Epithelial cell of proximal tubule (primary cell): Measurements from ENCODE around the gene SRRM2. TPM values are rescaled to one million over a fixed set of nuclear protein-coding genes. Genes with fewer than 3 reads are reported as not detected.

Experiments
- DNase-seq: peaks from one replicate; pipeline ENCODE4 v3.0.0-alpha.2; 2011; ENCODE audit warnings: low read depth
- H3K4me3 ChIP-seq: 2 replicates; pipeline ENCODE4 v1.5.1; 2011; ENCODE audit warnings: low read depth, mild to moderate bottlenecking, low read length
- total RNA-seq: library from RNA; depleted of rRNA; stranded (reverse); fragments of >200 nt; gene quantifications from 2 replicates; pipeline ENCODE4 v1.2.3, GENCODE V29; 2015
- TF ChIP-seq, protein P1 (sequence below): conservative IDR thresholded peaks from 2 replicates; pipeline ENCODE4 v1.5.1; 2012; ENCODE audit warnings: low read depth, mild to moderate bottlenecking, low read length

SRRM2 gene
- total RNA-seq, 1 donor from 2014 or later: 91.6 TPM

DNA sequence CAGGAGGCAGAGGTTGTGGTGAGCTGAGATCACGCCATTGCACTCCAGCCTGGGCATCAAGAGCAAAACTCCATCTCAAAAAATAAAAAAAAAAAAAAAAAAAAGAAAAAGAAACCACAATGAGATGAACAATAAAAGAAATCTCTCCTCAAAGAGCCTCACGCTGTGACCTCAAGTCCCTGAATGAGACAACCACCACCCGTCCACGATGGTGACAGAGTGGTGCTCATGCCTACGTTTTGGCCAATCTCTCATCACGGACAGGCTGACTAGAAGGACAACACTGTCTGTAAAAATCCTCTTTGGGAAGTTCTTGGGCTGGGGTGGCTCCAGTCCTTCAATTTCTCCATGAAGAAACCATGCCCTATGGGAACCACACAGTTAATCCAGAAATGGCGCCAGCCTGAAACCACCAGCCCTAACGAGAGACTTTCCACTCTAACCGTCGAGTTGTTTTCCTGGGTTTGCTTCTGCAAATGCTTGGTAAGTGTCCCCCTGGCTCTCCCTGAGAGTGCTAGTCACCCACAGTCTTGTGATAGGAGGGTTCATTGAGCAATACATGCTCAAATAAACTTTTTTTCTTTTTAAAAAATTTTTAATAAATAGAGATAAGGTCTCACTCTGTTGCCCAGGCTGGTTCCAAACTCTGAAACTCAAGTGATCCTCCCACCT is 17.5 kb upstream of the SRRM2 start:
- no peak for DNase-seq
- H3K4me3 ChIP-seq: no peak overlapping the region
- TF ChIP-seq, protein P1, sequence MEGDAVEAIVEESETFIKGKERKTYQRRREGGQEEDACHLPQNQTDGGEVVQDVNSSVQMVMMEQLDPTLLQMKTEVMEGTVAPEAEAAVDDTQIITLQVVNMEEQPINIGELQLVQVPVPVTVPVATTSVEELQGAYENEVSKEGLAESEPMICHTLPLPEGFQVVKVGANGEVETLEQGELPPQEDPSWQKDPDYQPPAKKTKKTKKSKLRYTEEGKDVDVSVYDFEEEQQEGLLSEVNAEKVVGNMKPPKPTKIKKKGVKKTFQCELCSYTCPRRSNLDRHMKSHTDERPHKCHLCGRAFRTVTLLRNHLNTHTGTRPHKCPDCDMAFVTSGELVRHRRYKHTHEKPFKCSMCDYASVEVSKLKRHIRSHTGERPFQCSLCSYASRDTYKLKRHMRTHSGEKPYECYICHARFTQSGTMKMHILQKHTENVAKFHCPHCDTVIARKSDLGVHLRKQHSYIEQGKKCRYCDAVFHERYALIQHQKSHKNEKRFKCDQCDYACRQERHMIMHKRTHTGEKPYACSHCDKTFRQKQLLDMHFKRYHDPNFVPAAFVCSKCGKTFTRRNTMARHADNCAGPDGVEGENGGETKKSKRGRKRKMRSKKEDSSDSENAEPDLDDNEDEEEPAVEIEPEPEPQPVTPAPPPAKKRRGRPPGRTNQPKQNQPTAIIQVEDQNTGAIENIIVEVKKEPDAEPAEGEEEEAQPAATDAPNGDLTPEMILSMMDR: no peak

DNA sequence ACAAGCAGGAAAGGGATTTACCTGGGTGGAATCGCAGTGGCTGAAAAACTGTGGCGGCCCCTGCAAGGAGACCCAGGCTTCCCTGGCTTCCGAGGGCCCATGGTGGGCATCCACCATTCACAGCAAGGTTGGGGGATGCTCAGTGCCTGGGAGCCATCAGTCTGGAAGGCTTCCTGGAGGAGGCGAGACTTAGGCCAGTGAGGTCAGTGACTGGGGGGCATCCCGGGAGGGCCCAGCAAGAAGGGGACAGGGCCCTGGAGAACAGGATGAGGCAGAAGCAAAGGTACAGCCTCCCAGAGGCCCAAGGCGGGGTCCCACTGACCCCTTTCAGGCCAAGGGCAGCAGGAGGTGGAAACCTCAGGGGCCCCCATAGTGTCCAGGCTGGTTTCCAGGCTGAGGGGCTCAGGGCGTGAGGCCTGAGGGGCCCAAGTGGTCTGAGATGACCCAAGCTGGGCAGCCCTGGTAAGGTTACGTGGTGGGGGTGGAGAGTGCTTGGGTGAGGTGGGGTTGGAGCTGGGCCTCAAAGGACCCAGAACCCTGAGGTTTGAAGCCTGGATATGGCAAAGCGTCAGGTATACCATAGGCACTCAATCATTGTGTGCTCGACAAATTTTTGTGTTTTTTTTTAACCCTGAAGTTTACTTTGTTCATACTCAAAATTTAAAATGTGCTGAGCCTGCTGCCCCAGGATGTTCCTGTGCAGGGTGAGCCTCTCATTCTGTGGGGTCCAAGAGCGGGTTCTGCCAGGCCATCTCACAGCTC is 15.8 kb upstream of the SRRM2 start:
- DNase-seq: no peak
- TF ChIP-seq, protein P1: no peak
- H3K4me3 ChIP-seq: no peak overlapping the region

GRCh38 chr16:2737238-2737605 is 15.2 kb upstream of the SRRM2 start:
- H3K4me3 ChIP-seq: no peak overlapping the region
- no peak for DNase-seq
- TF ChIP-seq, protein P1: no peak

DNA sequence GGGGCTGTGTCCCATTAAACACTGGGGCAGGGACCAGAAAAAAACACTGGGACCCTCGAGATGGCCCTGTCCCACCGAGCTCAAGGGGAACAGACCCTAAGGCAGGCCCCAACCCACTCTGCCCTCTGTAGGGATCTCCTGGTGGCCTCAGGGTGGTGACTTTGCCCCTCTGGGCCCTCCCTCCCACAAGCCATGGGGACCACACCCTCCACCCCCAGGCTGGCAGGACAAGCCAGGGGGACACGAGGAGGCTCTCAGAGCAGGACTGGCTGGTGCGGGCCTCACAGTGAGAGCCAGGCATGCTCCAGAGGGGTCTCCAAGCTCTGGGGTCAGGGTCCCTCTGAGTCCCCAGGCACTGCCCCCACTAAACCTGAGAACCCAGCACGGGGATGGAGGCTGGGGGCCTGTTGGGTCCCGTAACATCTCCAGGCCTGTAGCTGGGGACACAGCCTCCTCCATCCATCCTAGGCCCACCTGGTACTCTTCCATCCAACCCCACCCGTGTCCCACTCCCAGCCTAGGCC is 14.5 kb upstream of the SRRM2 start:
- DNase-seq: no peak
- H3K4me3 ChIP-seq: no peak overlapping the region
- TF ChIP-seq, protein P1: no peak

DNA sequence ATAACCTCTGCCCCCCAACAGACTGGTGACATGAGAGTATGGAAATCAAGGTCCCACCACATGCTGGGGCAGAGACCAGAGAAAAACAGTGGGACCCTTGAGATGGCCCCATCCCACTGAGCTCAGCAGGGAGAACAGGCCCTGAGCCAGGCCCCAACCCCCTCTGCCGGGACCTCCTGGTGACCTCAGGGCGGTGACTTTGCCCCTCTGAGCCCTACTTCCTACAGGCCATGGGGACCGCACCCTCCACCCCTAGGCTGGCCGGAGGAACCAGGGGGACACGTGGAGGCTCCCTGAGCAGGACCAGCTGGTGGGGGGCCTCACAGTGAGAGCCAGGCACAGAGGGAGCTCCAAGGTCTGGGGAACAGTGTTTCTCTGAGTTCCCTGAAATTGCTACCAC is 13.8 kb upstream of the SRRM2 start:
- no peak overlapping the region for H3K4me3 ChIP-seq
- no peak for DNase-seq
- TF ChIP-seq, protein P1: no peak

DNA sequence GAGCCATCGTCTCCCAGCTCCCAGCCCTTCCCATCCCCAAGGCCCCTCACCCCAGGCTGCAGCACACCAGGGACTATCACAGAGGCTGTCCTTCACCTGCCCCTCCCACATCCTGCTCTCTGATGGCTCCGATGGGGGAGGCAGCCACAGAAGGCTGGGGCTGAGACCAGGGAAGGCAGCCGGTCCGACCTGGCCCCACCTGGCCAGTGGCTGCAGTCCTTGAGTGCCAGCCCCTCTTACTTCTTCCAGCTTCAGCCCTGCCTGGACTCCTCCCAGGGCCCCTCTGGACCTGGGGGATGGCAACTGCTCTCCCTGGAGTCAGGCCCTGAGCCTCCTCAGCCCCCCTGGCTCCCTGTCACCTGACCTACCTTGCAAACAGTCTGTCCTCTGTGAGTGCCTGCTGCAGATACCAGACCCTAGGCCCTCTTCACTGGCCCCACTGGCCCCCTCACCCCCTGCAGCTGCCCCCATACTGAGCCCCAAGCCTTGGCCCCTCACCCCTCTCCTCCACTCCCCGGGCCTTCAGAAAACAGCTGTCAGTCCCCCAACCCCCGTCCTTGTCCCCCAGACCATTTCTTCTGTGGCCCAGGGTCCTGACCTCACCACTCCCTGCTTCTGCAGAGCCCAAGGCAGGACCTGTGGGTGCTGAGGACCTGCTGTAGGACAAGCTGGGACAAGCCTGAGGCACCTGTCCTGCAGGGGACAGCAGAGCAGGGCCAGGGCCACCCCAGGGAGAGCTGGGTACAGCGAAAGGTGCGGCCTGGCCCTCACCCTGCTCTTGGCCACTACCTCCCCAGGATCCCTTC is 12.6 kb upstream of the SRRM2 start:
- TF ChIP-seq, protein P1: no peak
- no peak overlapping the region for H3K4me3 ChIP-seq
- DNase-seq: no peak
